HepG2 (cell line): ENCODE results near the gene LSM2. TPM values are rescaled to one million over a fixed set of nuclear protein-coding genes. Genes with fewer than 3 reads are reported as not detected.

ENCODE experiments used
- ARNT2 ChIP-seq: sonication (generic); formaldehyde crosslinking; IDR thresholded peaks from 2 replicates; pipeline ENCODE4 v1.8.0; 2022; ENCODE audit warnings: mild to moderate bottlenecking, low read depth, missing genetic modification reagents, moderate library complexity
- DZIP1 ChIP-seq: sonication (generic); formaldehyde crosslinking; IDR thresholded peaks from 2 replicates; pipeline ENCODE4 v1.5.0; 2020; ENCODE audit warnings: mild to moderate bottlenecking, missing genetic modification reagents
- FOXK1 ChIP-seq: sonication (generic); formaldehyde crosslinking; IDR thresholded peaks from 2 replicates; pipeline ENCODE4 v1.4.0; 2020; ENCODE audit warnings: low read depth, missing genetic modification reagents, borderline replicate concordance
- GRHL1 ChIP-seq: sonication (generic); formaldehyde crosslinking; conservative IDR thresholded peaks from 2 replicates; pipeline ENCODE4 v1.8.0; 2022; ENCODE audit warnings: missing genetic modification reagents
- MED1 ChIP-seq: sonication (generic); formaldehyde crosslinking; IDR thresholded peaks from 2 replicates; pipeline ENCODE4 v1.4.0; 2020; ENCODE audit warnings: missing genetic modification reagents
- NR1H2 ChIP-seq: sonication (generic); formaldehyde crosslinking; IDR thresholded peaks from 2 replicates; pipeline ENCODE4 v1.8.1; 2022; ENCODE audit warnings: low read depth, missing genetic modification reagents, borderline replicate concordance
- PRDM4 ChIP-seq: sonication (generic); formaldehyde crosslinking; IDR thresholded peaks from 2 replicates; pipeline ENCODE4 v1.9.0; 2021; ENCODE audit warnings: missing genetic modification reagents, borderline replicate concordance
- SCMH1 ChIP-seq: sonication (generic); formaldehyde crosslinking; IDR thresholded peaks from 2 replicates; pipeline ENCODE4 v1.9.0; 2021; ENCODE audit warnings: missing genetic modification reagents, mild to moderate bottlenecking, borderline replicate concordance
- UBTF ChIP-seq: sonication (generic); formaldehyde crosslinking; IDR thresholded peaks from 2 replicates; pipeline ENCODE4 v1.4.0; 2020; ENCODE audit warnings: mild to moderate bottlenecking, missing genetic modification reagents
- ZFAT ChIP-seq: sonication (generic); formaldehyde crosslinking; conservative IDR thresholded peaks from 2 replicates; pipeline ENCODE4 v1.8.1; 2023; ENCODE audit warnings: missing genetic modification reagents, inconsistent platforms
- ZNF10 ChIP-seq: sonication (generic); formaldehyde crosslinking; IDR thresholded peaks from 2 replicates; pipeline ENCODE4 v1.4.0; 2020; ENCODE audit warnings: mild to moderate bottlenecking, low read depth, missing genetic modification reagents, borderline replicate concordance
- ZNF337 ChIP-seq: sonication (generic); formaldehyde crosslinking; IDR thresholded peaks from 2 replicates; pipeline ENCODE4 v1.5.1; 2020; ENCODE audit warnings: missing genetic modification reagents, low read depth, mild to moderate bottlenecking, borderline replicate concordance
- ZNF709 ChIP-seq: sonication (generic); formaldehyde crosslinking; IDR thresholded peaks from 2 replicates; pipeline ENCODE4 v1.5.0; 2020; ENCODE audit warnings: mild to moderate bottlenecking, missing genetic modification reagents
- ZNF737 ChIP-seq: sonication (generic); formaldehyde crosslinking; IDR thresholded peaks from 2 replicates; pipeline ENCODE4 v1.5.0; 2020; ENCODE audit warnings: missing genetic modification reagents, mild to moderate bottlenecking, borderline replicate concordance
- ZNF781 ChIP-seq: sonication (generic); formaldehyde crosslinking; IDR thresholded peaks from 2 replicates; pipeline ENCODE4 v1.5.1; 2020; ENCODE audit warnings: borderline replicate concordance, mild to moderate bottlenecking, missing genetic modification reagents; ENCODE audit errors: not compliant biosample characterization
- polyA plus RNA-seq, 8 experiments: library from polyadenylated mRNA; depleted of rRNA in 3 of 8; stranded (reverse) in 7 of 8; unstranded in 1 of 8; fragments of >200 nt; fragmentation: Illumina TruSeq in 4 of 8; extraction: Trizol in 4 of 8; gene quantifications; 2 replicates each; pipeline versions ENCODE4 v1.2.1 to v1.2.3, GENCODE V29; 2011 to 2016; ENCODE audit warnings: low read depth in 4 of 8, missing spikeins in 1 of 8, mixed read lengths in 1 of 8; ENCODE audit not compliant: insufficient read depth in 1 of 8
- total RNA-seq, 5 experiments: library from RNA; depleted of rRNA; stranded (reverse); fragments of >200 nt; fragmentation: Illumina TruSeq; extraction: Trizol; gene quantifications; 2 replicates each; pipeline ENCODE4 v1.2.3, GENCODE V29; 2016; ENCODE audit warnings: low read depth in 1 of 5

LSM2 gene
- total and polyA plus RNA-seq, 2 of the 13 experiments (the other 11 are each of a cell fraction or from before 2014, with no cell fraction given): 69.4 to 90.5 TPM

- TF ChIP-seq GRHL1 (CRISPR knock-in tag) (no peak), DZIP1 (no peak), MED1 (CRISPR knock-in tag) (peak; percentile 86), PRDM4 (CRISPR knock-in tag) (no peak), NR1H2 (CRISPR knock-in tag) (no peak), ZNF737 (CRISPR knock-in tag) (no peak), ZNF781 (CRISPR knock-in tag) (peak; percentile 78), FOXK1 (CRISPR knock-in tag) (peak; percentile 80; the same call in 1 of the 2 replicates), ZNF10 (CRISPR knock-in tag) (no peak), ARNT2 (peak; percentile 97), SCMH1 (CRISPR knock-in tag) (no peak), UBTF (CRISPR knock-in tag) (peak; percentile 74; the same call in 1 of the 2 replicates), ZFAT (CRISPR knock-in tag) (no peak), ZNF337 (CRISPR knock-in tag) (peak; percentile 94), ZNF709 (peak; percentile 88)
These were observed at the start of gene LSM2 (continued) for GRCh38 chr6:31806470-31807272.
